Fibroblast of skin of back (primary cell): ENCODE measurements around the gene RPL23. TPM values are rescaled to one million over a fixed set of nuclear protein-coding genes. Genes with fewer than 3 reads are reported as not detected.

ENCODE experiments used
- DNase-seq: peaks from one replicate; pipeline ENCODE4 v3.0.0-alpha.2; 2013
- polyA plus RNA-seq, 2 experiments: library from polyadenylated mRNA; unstranded; fragments of 120-200 nt; gene quantifications; one replicate each; pipeline ENCODE4 v1.2.1, GENCODE V29; 2013; ENCODE audit not compliant: insufficient read length in 2 of 2

The RPL23 gene
- 1,558 TPM for polyA plus RNA-seq (2013, experiment 1 of 2; ENCODE audit: insufficient read length)
- polyA plus RNA-seq (2013, experiment 2 of 2; ENCODE audit: insufficient read length): 1,956 TPM

GRCh38 chr17:38853292-38854219 lies at the start of gene RPL23:
RPL23 (minus strand) TSS chr17:38853721; CDS start chr17:38853710, 11 bp downstream.
- peak; percentile 98 for DNase-seq

- DNase-seq: peak; percentile 93
These were observed 47.6 kb upstream of the RPL23 start for GRCh38 chr17:38900978-38901656.

- no peak for DNase-seq
These were observed 45.9 kb upstream of the RPL23 start for GRCh38 chr17:38899421-38899820.

GRCh38 chr17:38898812-38899348 lies 45.4 kb upstream of the RPL23 start:
- no peak for DNase-seq

- DNase-seq: no peak
These were observed 44.8 kb upstream of the RPL23 start for GRCh38 chr17:38898291-38898679.

GRCh38 chr17:38897671-38898290 lies 44.3 kb upstream of the RPL23 start:
- no peak for DNase-seq

GRCh38 chr17:38897176-38897575 lies 43.7 kb upstream of the RPL23 start:
- no peak for DNase-seq

- DNase-seq: no peak
These were observed 42.9 kb upstream of the RPL23 start for GRCh38 chr17:38896346-38896954.

- DNase-seq: no peak
These were observed 40.8 kb upstream of the RPL23 start for GRCh38 chr17:38894276-38894675.

- no peak for DNase-seq
These were observed 40.1 kb upstream of the RPL23 start for GRCh38 chr17:38893607-38894006.

GRCh38 chr17:38893113-38893512 lies 39.6 kb upstream of the RPL23 start:
- DNase-seq: no peak

GRCh38 chr17:38892620-38893019 lies 39.1 kb upstream of the RPL23 start:
- no peak for DNase-seq

GRCh38 chr17:38892083-38892482 lies 38.6 kb upstream of the RPL23 start:
- DNase-seq: no peak

- no peak for DNase-seq
These were observed 37.9 kb upstream of the RPL23 start for GRCh38 chr17:38891441-38891840.

- no peak for DNase-seq
These were observed 36.9 kb upstream of the RPL23 start for GRCh38 chr17:38890410-38890746.

GRCh38 chr17:38889745-38890409 lies 36.4 kb upstream of the RPL23 start:
- no peak for DNase-seq

- no peak for DNase-seq
These were observed 35.3 kb upstream of the RPL23 start for GRCh38 chr17:38888842-38889241.

GRCh38 chr17:38886643-38887010 lies 33.1 kb upstream of the RPL23 start:
- DNase-seq: no peak

- DNase-seq: no peak
These were observed 32.5 kb upstream of the RPL23 start for GRCh38 chr17:38885728-38886642.

- no peak for DNase-seq
These were observed 31.7 kb upstream of the RPL23 start for GRCh38 chr17:38885044-38885727.
